Activated CD4-positive, alpha-beta T cell treated with anti-CD3 and anti-CD28 coated beads, Interleukin-2, amount 50 U/mL, for 1 hour (primary cell): ENCODE results near the gene HYDIN.
"Not testable (repeated sequence)": the region's sequence is repeated elsewhere in the genome, so short reads cannot be mapped to it uniquely, and the experiment has no call there.

ENCODE experiments used
- DNase-seq: peaks from one replicate; pipeline ENCODE4 v3.0.0-alpha.2; 2020

Gene HYDIN

GRCh38 chr16:71218306-71218963, 12.1 kb downstream of the HYDIN start:
- DNase-seq, result no peak

- no peak for DNase-seq
Measured at GRCh38 chr16:71217506-71217905, 13.0 kb downstream of the HYDIN start.

GRCh38 chr16:71216714-71217113, 13.8 kb downstream of the HYDIN start:
- DNase-seq, result no peak

- no peak for DNase-seq
Measured at GRCh38 chr16:71214746-71215381, 15.7 kb downstream of the HYDIN start.

- DNase-seq, result no peak
Measured at GRCh38 chr16:71205482-71206131, 24.9 kb downstream of the HYDIN start.

- DNase-seq, result no peak
Measured at GRCh38 chr16:71203631-71204030, 26.9 kb downstream of the HYDIN start.

GRCh38 chr16:71201556-71201955, 29.0 kb downstream of the HYDIN start:
- DNase-seq, result no peak

- DNase-seq, result no peak
Measured at GRCh38 chr16:71201054-71201453, 29.5 kb downstream of the HYDIN start.

GRCh38 chr16:71198408-71198807, 32.1 kb downstream of the HYDIN start:
- no peak for DNase-seq

GRCh38 chr16:71192387-71192786, 38.1 kb downstream of the HYDIN start:
- DNase-seq, result no peak

GRCh38 chr16:71188956-71189712, 41.4 kb downstream of the HYDIN start:
- DNase-seq, result no peak

- no peak for DNase-seq
Measured at GRCh38 chr16:71185347-71185746, 45.2 kb downstream of the HYDIN start.

GRCh38 chr16:71179569-71179968, 51.0 kb downstream of the HYDIN start:
- no peak for DNase-seq

- DNase-seq, result no peak
Measured at GRCh38 chr16:71172481-71173207, 57.9 kb downstream of the HYDIN start.

- DNase-seq, result not testable (repeated sequence)
Measured at GRCh38 chr16:71161007-71161406, 69.5 kb downstream of the HYDIN start.

- not testable (repeated sequence) for DNase-seq
Measured at GRCh38 chr16:71157278-71157677, 73.2 kb downstream of the HYDIN start.

GRCh38 chr16:71153329-71153728, 77.2 kb downstream of the HYDIN start:
- DNase-seq, result not testable (repeated sequence)

- DNase-seq, result not testable (repeated sequence)
Measured at GRCh38 chr16:71151654-71152053, 78.9 kb downstream of the HYDIN start.

- not testable (repeated sequence) for DNase-seq
Measured at GRCh38 chr16:71143246-71143645, 87.3 kb downstream of the HYDIN start.

GRCh38 chr16:71110565-71110964, 120.0 kb downstream of the HYDIN start:
- DNase-seq, result not testable (repeated sequence)

GRCh38 chr16:71109656-71110208, 120.8 kb downstream of the HYDIN start:
- not testable (repeated sequence) for DNase-seq

GRCh38 chr16:71105881-71106280, 124.6 kb downstream of the HYDIN start:
- not testable (repeated sequence) for DNase-seq
